HEK293 (cell line): ENCODE data around the gene ONECUT2.

Experiments
- CTCF ChIA-PET: fragments of 350-600 bp; formaldehyde crosslinking; extraction: SDS; loops from one replicate; lab custom pipeline; 2021; ENCODE audit warnings: antibody characterized with exemption; lab: Yijun Ruan, JAX
- POLR2A ChIA-PET: fragments of 300-600 bp; formaldehyde crosslinking; extraction: SDS; loops from one replicate; lab custom pipeline; 2020; ENCODE audit warnings: antibody characterized with exemption, inconsistent platforms; lab: Yijun Ruan, JAX
- H3K27ac ChIP-seq: fragments of 200-500 bp; sonication (Bioruptor generic); 2 replicates; pipeline ENCODE4 v1.5.1; 2014; ENCODE audit warnings: low read depth, low read length, control low read depth, inconsistent platforms; ENCODE audit errors: extremely low read depth
- H3K36me3 ChIP-seq, 2 experiments: fragments of 200-500 bp in 1 of 2; sonication (Bioruptor generic) in 1 of 2; 1 replicate in 1 of 2; 2 replicates in 1 of 2; pipeline ENCODE4 v1.5.1; 2014 to 2017; ENCODE audit warnings: inconsistent platforms in 2 of 2, low read length in 2 of 2; ENCODE audit not compliant: control insufficient read depth in 2 of 2, insufficient read depth in 1 of 2
- H3K4me1 ChIP-seq: fragments of 200-500 bp; sonication (Bioruptor generic); 2 replicates; pipeline ENCODE4 v1.5.1; 2014; ENCODE audit warnings: mild to moderate bottlenecking, low read length, inconsistent platforms; ENCODE audit not compliant: control insufficient read depth, insufficient read depth
- H3K4me3 ChIP-seq: 2 replicates; pipeline ENCODE4 v1.5.1; 2011; ENCODE audit warnings: low read depth, mild to moderate bottlenecking, control low read depth, low read length, moderate library complexity
- H3K9me3 ChIP-seq: fragments of 200-500 bp; sonication (Bioruptor generic); 2 replicates; pipeline ENCODE4 v1.5.1; 2014; ENCODE audit warnings: low read depth, low read length, inconsistent platforms; ENCODE audit not compliant: control insufficient read depth, insufficient read depth
- GLI4 ChIP-seq: fragments of 450-650 bp; formaldehyde crosslinking; IDR thresholded peaks from 2 replicates; pipeline ENCODE4 v1.5.1; 2016; ENCODE audit warnings: missing biosample characterization, missing genetic modification characterization
- KLF1 ChIP-seq: fragments of 450-650 bp; formaldehyde crosslinking; IDR thresholded peaks from 2 replicates; pipeline ENCODE4 v1.5.1; 2016; ENCODE audit warnings: missing biosample characterization, missing genetic modification characterization
- PRDM10 ChIP-seq: fragments of 450-650 bp; formaldehyde crosslinking; IDR thresholded peaks from 2 replicates; pipeline ENCODE4 v1.5.1; 2016; ENCODE audit warnings: missing biosample characterization, missing genetic modification characterization
- SCRT1 ChIP-seq: fragments of 450-650 bp; formaldehyde crosslinking; IDR thresholded peaks from 2 replicates; pipeline ENCODE4 v1.5.1; 2016; ENCODE audit warnings: missing biosample characterization, missing genetic modification characterization, borderline replicate concordance
- ZBTB44 ChIP-seq: fragments of 450-650 bp; IDR thresholded peaks from 2 replicates; pipeline ENCODE4 v1.5.1; 2018; ENCODE audit warnings: missing biosample characterization, mild to moderate bottlenecking, missing genetic modification characterization
- ZBTB8A ChIP-seq: fragments of 450-650 bp; formaldehyde crosslinking; IDR thresholded peaks from 2 replicates; pipeline ENCODE4 v1.5.1; 2016; ENCODE audit warnings: missing biosample characterization, missing genetic modification characterization
- ZFP37 ChIP-seq: fragments of 450-650 bp; formaldehyde crosslinking; IDR thresholded peaks from 2 replicates; pipeline ENCODE4 v1.5.1; 2016; ENCODE audit warnings: missing biosample characterization, missing genetic modification characterization
- ZIC2 ChIP-seq: fragments of 450-650 bp; formaldehyde crosslinking; IDR thresholded peaks from 2 replicates; pipeline ENCODE4 v1.5.1; 2016; ENCODE audit warnings: missing biosample characterization, missing genetic modification characterization
- ZNF10 ChIP-seq: fragments of 450-650 bp; formaldehyde crosslinking; IDR thresholded peaks from 2 replicates; pipeline ENCODE4 v1.5.1; 2017; ENCODE audit warnings: missing biosample characterization, missing genetic modification characterization
- ZNF280C ChIP-seq: fragments of 450-650 bp; formaldehyde crosslinking; IDR thresholded peaks from 2 replicates; pipeline ENCODE4 v1.5.1; 2016; ENCODE audit warnings: missing biosample characterization, missing genetic modification characterization
- ZNF311 ChIP-seq: fragments of 450-650 bp; formaldehyde crosslinking; IDR thresholded peaks from 2 replicates; pipeline ENCODE4 v1.5.1; 2017; ENCODE audit warnings: missing biosample characterization, missing genetic modification characterization, borderline replicate concordance
- ZNF350 ChIP-seq: fragments of 450-650 bp; formaldehyde crosslinking; IDR thresholded peaks from 2 replicates; pipeline ENCODE4 v1.5.0; 2017; ENCODE audit warnings: missing biosample characterization, mild to moderate bottlenecking, missing genetic modification characterization
- ZNF664 ChIP-seq: fragments of 450-650 bp; formaldehyde crosslinking; IDR thresholded peaks from 2 replicates; pipeline ENCODE4 v1.5.1; 2016; ENCODE audit warnings: missing biosample characterization, missing genetic modification characterization
- ZNF776 ChIP-seq: fragments of 450-650 bp; formaldehyde crosslinking; IDR thresholded peaks from 2 replicates; pipeline ENCODE4 v1.5.0; 2017; ENCODE audit warnings: missing biosample characterization, missing genetic modification characterization, borderline replicate concordance
- ZNF792 ChIP-seq: fragments of 450-650 bp; formaldehyde crosslinking; IDR thresholded peaks from 2 replicates; pipeline ENCODE4 v1.5.1; 2016; ENCODE audit warnings: missing biosample characterization, missing genetic modification characterization
- TF ChIP-seq, protein P1 (sequence below): fragments of 450-650 bp; formaldehyde crosslinking; IDR thresholded peaks from 2 replicates; pipeline ENCODE4 v1.5.1; 2016; ENCODE audit warnings: missing biosample characterization, missing genetic modification characterization
- TF ChIP-seq, protein P2 (sequence below): fragments of 450-650 bp; formaldehyde crosslinking; IDR thresholded peaks from 2 replicates; pipeline ENCODE4 v1.5.1; 2016; ENCODE audit warnings: missing biosample characterization, missing genetic modification characterization

The ONECUT2 gene

GRCh38 chr18:57466307-57466706, 31.1 kb downstream of the ONECUT2 start (continued):
- no peak for TF ChIP-seq ZNF280C
- TF ChIP-seq SCRT1 (tag by site-specific recombination): no peak
- TF ChIP-seq PRDM10 (tag by site-specific recombination): no peak
- no peak for TF ChIP-seq ZNF664
- no peak for TF ChIP-seq ZNF311
- TF ChIP-seq ZIC2: no peak

GRCh38 chr18:57466745-57467409, 31.7 kb downstream of the ONECUT2 start:
- no peak overlapping the region for H3K4me3 ChIP-seq
- peaks cover 2% of the 10 kb centered on the region for H3K4me1 ChIP-seq
- ChIA-PET CTCF (interaction anchor here (0.6 to 0.8 kb wide), 2 partner anchors 95 to 715 kb away, joined by 3 read pairs; no protein-coding TSS in a partner anchor), POLR2A (no interaction called here)
- no peaks in the 10 kb centered on the region for H3K9me3 ChIP-seq
- TF ChIP-seq, protein P1, sequence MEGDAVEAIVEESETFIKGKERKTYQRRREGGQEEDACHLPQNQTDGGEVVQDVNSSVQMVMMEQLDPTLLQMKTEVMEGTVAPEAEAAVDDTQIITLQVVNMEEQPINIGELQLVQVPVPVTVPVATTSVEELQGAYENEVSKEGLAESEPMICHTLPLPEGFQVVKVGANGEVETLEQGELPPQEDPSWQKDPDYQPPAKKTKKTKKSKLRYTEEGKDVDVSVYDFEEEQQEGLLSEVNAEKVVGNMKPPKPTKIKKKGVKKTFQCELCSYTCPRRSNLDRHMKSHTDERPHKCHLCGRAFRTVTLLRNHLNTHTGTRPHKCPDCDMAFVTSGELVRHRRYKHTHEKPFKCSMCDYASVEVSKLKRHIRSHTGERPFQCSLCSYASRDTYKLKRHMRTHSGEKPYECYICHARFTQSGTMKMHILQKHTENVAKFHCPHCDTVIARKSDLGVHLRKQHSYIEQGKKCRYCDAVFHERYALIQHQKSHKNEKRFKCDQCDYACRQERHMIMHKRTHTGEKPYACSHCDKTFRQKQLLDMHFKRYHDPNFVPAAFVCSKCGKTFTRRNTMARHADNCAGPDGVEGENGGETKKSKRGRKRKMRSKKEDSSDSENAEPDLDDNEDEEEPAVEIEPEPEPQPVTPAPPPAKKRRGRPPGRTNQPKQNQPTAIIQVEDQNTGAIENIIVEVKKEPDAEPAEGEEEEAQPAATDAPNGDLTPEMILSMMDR (tag by site-specific recombination): no peak
- no peak for TF ChIP-seq ZNF350 (tag by site-specific recombination)
- no peak for TF ChIP-seq ZNF10 (tag by site-specific recombination)
- no peak for TF ChIP-seq KLF1 (tag by site-specific recombination)
- TF ChIP-seq ZNF776 (tag by site-specific recombination): no peak
- no peaks in the 10 kb centered on the region for H3K36me3 ChIP-seq
- no peak overlapping the region for H3K27ac ChIP-seq

DNA sequence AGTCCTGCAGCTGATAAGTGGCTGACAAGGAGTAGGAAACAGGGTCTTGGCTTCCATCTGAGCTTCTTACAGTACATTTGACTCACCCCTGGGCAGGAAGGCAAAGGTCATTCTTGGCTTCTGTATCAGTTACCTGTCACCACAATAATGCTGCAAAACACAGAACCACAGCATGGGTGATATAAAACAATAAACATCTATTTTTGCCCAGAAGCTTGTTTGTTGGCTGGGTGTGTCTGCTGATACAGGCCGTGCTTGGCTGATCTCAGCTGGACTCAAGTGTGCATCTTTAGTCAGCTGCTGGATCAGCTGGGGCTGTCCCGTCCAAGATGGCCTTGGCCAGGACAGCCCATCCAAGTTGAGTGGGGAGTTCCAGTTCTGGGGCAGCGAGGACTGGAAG, 34.7 kb downstream of the ONECUT2 start:
- Histone ChIP-seq H3K4me3 (no peak overlapping the region), H3K36me3 (no peaks in the 10 kb centered on the region), H3K9me3 (no peaks in the 10 kb centered on the region), H3K27ac (no peak overlapping the region), H3K4me1 (peaks cover 2% of the 10 kb centered on the region)
- CTCF ChIA-PET: no interaction called here
- POLR2A ChIA-PET: no interaction called here
- TF ChIP-seq, protein P2, sequence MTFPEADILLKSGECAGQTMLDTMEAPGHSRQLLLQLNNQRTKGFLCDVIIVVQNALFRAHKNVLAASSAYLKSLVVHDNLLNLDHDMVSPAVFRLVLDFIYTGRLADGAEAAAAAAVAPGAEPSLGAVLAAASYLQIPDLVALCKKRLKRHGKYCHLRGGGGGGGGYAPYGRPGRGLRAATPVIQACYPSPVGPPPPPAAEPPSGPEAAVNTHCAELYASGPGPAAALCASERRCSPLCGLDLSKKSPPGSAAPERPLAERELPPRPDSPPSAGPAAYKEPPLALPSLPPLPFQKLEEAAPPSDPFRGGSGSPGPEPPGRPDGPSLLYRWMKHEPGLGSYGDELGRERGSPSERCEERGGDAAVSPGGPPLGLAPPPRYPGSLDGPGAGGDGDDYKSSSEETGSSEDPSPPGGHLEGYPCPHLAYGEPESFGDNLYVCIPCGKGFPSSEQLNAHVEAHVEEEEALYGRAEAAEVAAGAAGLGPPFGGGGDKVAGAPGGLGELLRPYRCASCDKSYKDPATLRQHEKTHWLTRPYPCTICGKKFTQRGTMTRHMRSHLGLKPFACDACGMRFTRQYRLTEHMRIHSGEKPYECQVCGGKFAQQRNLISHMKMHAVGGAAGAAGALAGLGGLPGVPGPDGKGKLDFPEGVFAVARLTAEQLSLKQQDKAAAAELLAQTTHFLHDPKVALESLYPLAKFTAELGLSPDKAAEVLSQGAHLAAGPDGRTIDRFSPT (tag by site-specific recombination): no peak
- no peak for TF ChIP-seq ZBTB8A (tag by site-specific recombination)
- TF ChIP-seq ZNF792 (tag by site-specific recombination): no peak
- no peak for TF ChIP-seq GLI4 (tag by site-specific recombination)
- no peak for TF ChIP-seq ZBTB44 (tag by site-specific recombination)
- TF ChIP-seq ZFP37: no peak
